Thyroid gland (tissue), 4 donors: ENCODE measurements around the gene AQP3.
A peak's percentile ranks its signal among the peaks of the same experiment; 100 is the strongest.

Source experiments
- POLR2A ChIP-seq, 2 donors: fragments of 450-650 bp; IDR thresholded peaks; one replicate each; pipeline ENCODE4 v1.6.1; 2017; ENCODE audit warnings: antibody characterized with exemption in 2 of 2, mild to moderate bottlenecking in 2 of 2, moderate library complexity in 1 of 2
- TF ChIP-seq, protein P1 (sequence below), 6 experiments: fragments of 200-600 bp in 3 of 6; fragments of 450-650 bp in 3 of 6; sonication (generic) in 3 of 6; IDR thresholded peaks; one replicate each; pipeline ENCODE4 v1.5.1; 2016 to 2019; ENCODE audit warnings: antibody characterized with exemption in 6 of 6, mild to moderate bottlenecking in 2 of 6, inconsistent platforms in 1 of 6, moderate library complexity in 1 of 6

DNA sequence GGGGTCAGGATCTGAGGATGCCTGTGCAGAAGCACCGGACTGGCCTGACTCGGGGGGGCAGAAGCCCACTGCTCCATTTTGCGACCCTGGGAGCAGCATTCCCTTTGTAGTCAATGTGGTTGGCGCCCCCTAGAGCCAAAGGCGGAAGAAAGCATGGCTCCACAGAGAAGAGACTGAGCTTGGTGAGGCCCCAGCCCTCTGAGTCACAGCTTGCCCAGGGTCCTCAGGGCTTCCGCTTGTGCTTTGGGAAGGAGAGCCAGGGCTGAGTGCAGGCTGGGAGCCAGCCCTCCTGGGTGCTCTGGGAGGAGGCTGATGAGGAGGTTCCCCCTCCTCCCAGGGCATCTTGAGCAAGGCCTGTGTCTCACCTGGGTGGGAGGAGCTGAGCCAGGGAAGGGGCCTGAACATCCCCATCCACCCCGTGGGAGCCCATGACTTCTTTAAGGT, 5.5 kb upstream of the AQP3 start:
- TF ChIP-seq, protein P1, sequence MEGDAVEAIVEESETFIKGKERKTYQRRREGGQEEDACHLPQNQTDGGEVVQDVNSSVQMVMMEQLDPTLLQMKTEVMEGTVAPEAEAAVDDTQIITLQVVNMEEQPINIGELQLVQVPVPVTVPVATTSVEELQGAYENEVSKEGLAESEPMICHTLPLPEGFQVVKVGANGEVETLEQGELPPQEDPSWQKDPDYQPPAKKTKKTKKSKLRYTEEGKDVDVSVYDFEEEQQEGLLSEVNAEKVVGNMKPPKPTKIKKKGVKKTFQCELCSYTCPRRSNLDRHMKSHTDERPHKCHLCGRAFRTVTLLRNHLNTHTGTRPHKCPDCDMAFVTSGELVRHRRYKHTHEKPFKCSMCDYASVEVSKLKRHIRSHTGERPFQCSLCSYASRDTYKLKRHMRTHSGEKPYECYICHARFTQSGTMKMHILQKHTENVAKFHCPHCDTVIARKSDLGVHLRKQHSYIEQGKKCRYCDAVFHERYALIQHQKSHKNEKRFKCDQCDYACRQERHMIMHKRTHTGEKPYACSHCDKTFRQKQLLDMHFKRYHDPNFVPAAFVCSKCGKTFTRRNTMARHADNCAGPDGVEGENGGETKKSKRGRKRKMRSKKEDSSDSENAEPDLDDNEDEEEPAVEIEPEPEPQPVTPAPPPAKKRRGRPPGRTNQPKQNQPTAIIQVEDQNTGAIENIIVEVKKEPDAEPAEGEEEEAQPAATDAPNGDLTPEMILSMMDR (IDR thresholded peaks at IDR 0.05): peak in 5 of 6 experiments; percentile 27 to 64 (median 43)
- TF ChIP-seq POLR2A (IDR thresholded peaks at IDR 0.05): no peak
